SK-N-SH (cell line): Measurements from ENCODE around the gene CGB7.
"Not testable (repeated sequence)": the region's sequence is repeated elsewhere in the genome, so short reads cannot be mapped to it uniquely, and the experiment has no call there.

Experiments used
- CHD2 ChIP-seq: fragments of 150-350 bp; IDR thresholded peaks from 2 replicates; pipeline ENCODE4 v1.6.1; 2018; ENCODE audit warnings: low read length; ENCODE audit not compliant: partially characterized antibody
- POLR2AphosphoS5 ChIP-seq: IDR thresholded peaks from 2 replicates; pipeline ENCODE4 v1.6.1; 2012; ENCODE audit warnings: low read depth, low read length
- RAD21 ChIP-seq: IDR thresholded peaks from 2 replicates; pipeline ENCODE4 v1.6.1; 2012; ENCODE audit warnings: mild to moderate bottlenecking, low read length
- RCOR1 ChIP-seq: fragments of 150-350 bp; IDR thresholded peaks from 2 replicates; pipeline ENCODE4 v1.6.1; 2017; ENCODE audit warnings: antibody characterized with exemption, low read length
- RFX5 ChIP-seq: IDR thresholded peaks from 2 replicates; pipeline ENCODE4 v1.6.1; 2012; ENCODE audit warnings: mild to moderate bottlenecking, improper control_type of control experiment, low read length
- SIN3A ChIP-seq: IDR thresholded peaks from 2 replicates; pipeline ENCODE4 v1.6.1; 2012; ENCODE audit warnings: low read depth, mild to moderate bottlenecking, low read length, moderate library complexity, borderline replicate concordance
- TF ChIP-seq, protein P1 (sequence below): fragments of 200-600 bp; sonication (generic); IDR thresholded peaks from 2 replicates; pipeline ENCODE4 v1.6.1; 2017; ENCODE audit warnings: antibody characterized with exemption, mild to moderate bottlenecking, moderate library complexity

GRCh38 chr19:49039736-49040135 lies 17.8 kb downstream of the CGB7 start:
- not testable (repeated sequence) for TF ChIP-seq POLR2AphosphoS5, RFX5, RCOR1, SIN3A, RAD21, CHD2
- TF ChIP-seq, protein P1, sequence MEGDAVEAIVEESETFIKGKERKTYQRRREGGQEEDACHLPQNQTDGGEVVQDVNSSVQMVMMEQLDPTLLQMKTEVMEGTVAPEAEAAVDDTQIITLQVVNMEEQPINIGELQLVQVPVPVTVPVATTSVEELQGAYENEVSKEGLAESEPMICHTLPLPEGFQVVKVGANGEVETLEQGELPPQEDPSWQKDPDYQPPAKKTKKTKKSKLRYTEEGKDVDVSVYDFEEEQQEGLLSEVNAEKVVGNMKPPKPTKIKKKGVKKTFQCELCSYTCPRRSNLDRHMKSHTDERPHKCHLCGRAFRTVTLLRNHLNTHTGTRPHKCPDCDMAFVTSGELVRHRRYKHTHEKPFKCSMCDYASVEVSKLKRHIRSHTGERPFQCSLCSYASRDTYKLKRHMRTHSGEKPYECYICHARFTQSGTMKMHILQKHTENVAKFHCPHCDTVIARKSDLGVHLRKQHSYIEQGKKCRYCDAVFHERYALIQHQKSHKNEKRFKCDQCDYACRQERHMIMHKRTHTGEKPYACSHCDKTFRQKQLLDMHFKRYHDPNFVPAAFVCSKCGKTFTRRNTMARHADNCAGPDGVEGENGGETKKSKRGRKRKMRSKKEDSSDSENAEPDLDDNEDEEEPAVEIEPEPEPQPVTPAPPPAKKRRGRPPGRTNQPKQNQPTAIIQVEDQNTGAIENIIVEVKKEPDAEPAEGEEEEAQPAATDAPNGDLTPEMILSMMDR, result not testable (repeated sequence)
